LHCN-M2 (cell line): ENCODE measurements around the gene OSTF1. TPM values are rescaled to one million over a fixed set of nuclear protein-coding genes. Genes with fewer than 3 reads are reported as not detected.

Experiments
- DNase-seq: peaks from one replicate; pipeline ENCODE4 v3.0.0-alpha.2; 2012; ENCODE audit warnings: low read depth
- total RNA-seq: library from RNA; depleted of rRNA; stranded (reverse); fragments of >200 nt; gene quantifications from 2 replicates; pipeline ENCODE4 v1.2.3, GENCODE V29; 2014

OSTF1 gene
- total RNA-seq, 1 experiment from 2014 or later: 36.2 TPM

GRCh38 chr9:75117564-75117963 lies 29.2 kb downstream of the OSTF1 start:
- no peak for DNase-seq

- no peak for DNase-seq
Measured at GRCh38 chr9:75120686-75121085, 32.4 kb downstream of the OSTF1 start.

- DNase-seq: no peak
Measured at GRCh38 chr9:75121914-75122558, 33.7 kb downstream of the OSTF1 start.

GRCh38 chr9:75123696-75124095 lies 35.4 kb downstream of the OSTF1 start:
- no peak for DNase-seq

GRCh38 chr9:75128535-75128934 lies 40.2 kb downstream of the OSTF1 start:
- no peak for DNase-seq

- DNase-seq: no peak
Measured at GRCh38 chr9:75130172-75130571, 41.9 kb downstream of the OSTF1 start.

GRCh38 chr9:75130621-75131230 lies 42.4 kb downstream of the OSTF1 start:
- no peak for DNase-seq

GRCh38 chr9:75131700-75132099 lies 43.4 kb downstream of the OSTF1 start:
- DNase-seq: no peak

- DNase-seq: no peak
Measured at GRCh38 chr9:75132244-75132643, 43.9 kb downstream of the OSTF1 start.

GRCh38 chr9:75133396-75133795 lies 45.1 kb downstream of the OSTF1 start:
- no peak for DNase-seq

GRCh38 chr9:75134495-75134894 lies 46.2 kb downstream of the OSTF1 start:
- DNase-seq: no peak

GRCh38 chr9:75138260-75139040 lies 50.1 kb downstream of the OSTF1 start:
- DNase-seq: no peak

GRCh38 chr9:75139201-75139600 lies 50.9 kb downstream of the OSTF1 start:
- no peak for DNase-seq

- DNase-seq: no peak
Measured at GRCh38 chr9:75140261-75140660, 51.9 kb downstream of the OSTF1 start.

- no peak for DNase-seq
Measured at GRCh38 chr9:75142202-75142601, 53.9 kb downstream of the OSTF1 start.

GRCh38 chr9:75146229-75146628 lies 57.9 kb downstream of the OSTF1 start:
- DNase-seq: peak; percentile 73

- peak; percentile 10 for DNase-seq
Measured at GRCh38 chr9:75147638-75148037, 59.3 kb downstream of the OSTF1 start.

GRCh38 chr9:75148561-75148960 lies 60.2 kb downstream of the OSTF1 start:
- DNase-seq: peak; percentile 92

GRCh38 chr9:75149841-75150241 lies 61.5 kb downstream of the OSTF1 start:
- DNase-seq: peak; percentile 5

GRCh38 chr9:75150512-75150911 lies 62.2 kb downstream of the OSTF1 start:
- DNase-seq: no peak

GRCh38 chr9:75152416-75152815 lies 64.1 kb downstream of the OSTF1 start:
- DNase-seq: no peak

GRCh38 chr9:75156858-75157257 lies 68.5 kb downstream of the OSTF1 start:
- no peak for DNase-seq
